OCI-LY3 (cell line): ENCODE measurements around the gene STARD13.

ENCODE experiments used
- H2AFZ ChIP-seq: fragments of 200-600, 300-600 bp; shearing (Covaris generic); 2 replicates; pipeline ENCODE4 v1.6.0; 2014; ENCODE audit warnings: antibody characterized with exemption, low read depth, low read length
- H3K27ac ChIP-seq: fragments of 200-600, 300-600 bp; sonication (generic); 2 replicates; pipeline ENCODE4 v1.5.1; 2014; ENCODE audit warnings: mild to moderate bottlenecking, low read length, moderate library complexity, mixed read lengths
- H3K27me3 ChIP-seq: fragments of 200-600, 300-600 bp; sonication (generic); 2 replicates; pipeline ENCODE4 v1.6.1; 2014; ENCODE audit warnings: low read depth, low read length, mixed read lengths
- H3K36me3 ChIP-seq: fragments of 200-600, 300-600 bp; sonication (generic); replicated peaks from 2 replicates; pipeline ENCODE3; 2014; ENCODE audit warnings: low read depth, low read length, mixed read lengths
- H3K4me1 ChIP-seq: fragments of 300-600, 200-600 bp; sonication (generic); 2 replicates; pipeline ENCODE4 v1.6.1; 2014; ENCODE audit warnings: low read length, mixed read lengths
- H3K4me2 ChIP-seq: fragments of 200-600, 300-600 bp; sonication (generic); 2 replicates; pipeline ENCODE4 v1.6.1; 2014; ENCODE audit warnings: low read length, mixed read lengths
- H3K4me3 ChIP-seq: fragments of 300-600, 200-600 bp; sonication (generic); 2 replicates; pipeline ENCODE4 v1.5.1; 2014; ENCODE audit warnings: antibody characterized with exemption, mild to moderate bottlenecking, low read length, moderate library complexity
- H3K79me2 ChIP-seq: fragments of 300-600, 200-600 bp; shearing (Covaris generic); 2 replicates; pipeline ENCODE4 v1.6.1; 2014; ENCODE audit warnings: mild to moderate bottlenecking, low read length, mixed read lengths
- H3K9ac ChIP-seq: fragments of 300-600, 200-600 bp; shearing (Covaris generic); 2 replicates; pipeline ENCODE4 v1.6.0; 2014; ENCODE audit warnings: mild to moderate bottlenecking, low read length, moderate library complexity
- H3K9me3 ChIP-seq: fragments of 200-600, 300-600 bp; shearing (Covaris generic); 2 replicates; pipeline ENCODE4 v1.6.1; 2014; ENCODE audit warnings: low read length, mixed read lengths; ENCODE audit not compliant: insufficient read depth
- H4K20me1 ChIP-seq: fragments of 200-600, 300-600 bp; sonication (generic); 2 replicates; pipeline ENCODE4 v1.6.1; 2016; ENCODE audit warnings: low read length, mixed read lengths; ENCODE audit not compliant: insufficient read depth
- EZH2phosphoT487 ChIP-seq: fragments of 200-600 bp; shearing (Covaris generic); IDR thresholded peaks from 2 replicates; pipeline ENCODE4 v1.6.1; 2018; ENCODE audit warnings: antibody characterized with exemption, mixed run types, low read depth
- TF ChIP-seq, protein P1 (sequence below): fragments of 200-600, 300-600 bp; sonication (generic); IDR thresholded peaks from 2 replicates; pipeline ENCODE4 v1.5.1; 2014; ENCODE audit warnings: antibody characterized with exemption, low read length, low read depth

Gene STARD13

DNA sequence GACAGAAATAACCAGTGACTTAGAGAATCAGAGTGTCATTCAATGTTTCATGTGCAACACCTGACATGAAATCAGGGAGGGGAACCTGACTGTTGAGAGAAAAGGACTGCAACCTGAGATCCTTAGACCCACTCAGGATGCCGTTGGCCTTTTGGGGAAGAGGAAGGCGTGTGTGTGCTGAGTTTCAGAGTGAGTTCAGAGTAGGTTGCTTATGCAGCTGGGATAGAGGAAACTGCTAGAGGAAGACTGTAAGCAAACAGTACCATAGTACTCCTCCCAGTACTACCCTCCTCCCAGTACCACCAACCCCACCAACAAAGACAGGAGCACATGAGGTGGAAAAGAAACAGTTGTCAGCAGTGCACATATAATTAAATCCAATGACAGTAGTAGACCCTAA lies 205.6 kb downstream of the STARD13 start:
- H3K27me3 ChIP-seq: no peaks in the 10 kb centered on the region
- H3K9me3 ChIP-seq: no peaks in the 10 kb centered on the region
- no peaks in the 10 kb centered on the region for H4K20me1 ChIP-seq
- H3K4me3 ChIP-seq: no peak overlapping the region
- H3K79me2 ChIP-seq: no peaks in the 10 kb centered on the region
- TF ChIP-seq, protein P1, sequence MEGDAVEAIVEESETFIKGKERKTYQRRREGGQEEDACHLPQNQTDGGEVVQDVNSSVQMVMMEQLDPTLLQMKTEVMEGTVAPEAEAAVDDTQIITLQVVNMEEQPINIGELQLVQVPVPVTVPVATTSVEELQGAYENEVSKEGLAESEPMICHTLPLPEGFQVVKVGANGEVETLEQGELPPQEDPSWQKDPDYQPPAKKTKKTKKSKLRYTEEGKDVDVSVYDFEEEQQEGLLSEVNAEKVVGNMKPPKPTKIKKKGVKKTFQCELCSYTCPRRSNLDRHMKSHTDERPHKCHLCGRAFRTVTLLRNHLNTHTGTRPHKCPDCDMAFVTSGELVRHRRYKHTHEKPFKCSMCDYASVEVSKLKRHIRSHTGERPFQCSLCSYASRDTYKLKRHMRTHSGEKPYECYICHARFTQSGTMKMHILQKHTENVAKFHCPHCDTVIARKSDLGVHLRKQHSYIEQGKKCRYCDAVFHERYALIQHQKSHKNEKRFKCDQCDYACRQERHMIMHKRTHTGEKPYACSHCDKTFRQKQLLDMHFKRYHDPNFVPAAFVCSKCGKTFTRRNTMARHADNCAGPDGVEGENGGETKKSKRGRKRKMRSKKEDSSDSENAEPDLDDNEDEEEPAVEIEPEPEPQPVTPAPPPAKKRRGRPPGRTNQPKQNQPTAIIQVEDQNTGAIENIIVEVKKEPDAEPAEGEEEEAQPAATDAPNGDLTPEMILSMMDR: no peak
- TF ChIP-seq EZH2phosphoT487: no peak
- H2AFZ ChIP-seq: no peak overlapping the region
- peaks cover 14% of the 10 kb centered on the region for H3K4me1 ChIP-seq
- H3K36me3 ChIP-seq: no peaks in the 10 kb centered on the region
- H3K9ac ChIP-seq: no peak overlapping the region
- no peak overlapping the region for H3K27ac ChIP-seq
- H3K4me2 ChIP-seq: no peak overlapping the region

DNA sequence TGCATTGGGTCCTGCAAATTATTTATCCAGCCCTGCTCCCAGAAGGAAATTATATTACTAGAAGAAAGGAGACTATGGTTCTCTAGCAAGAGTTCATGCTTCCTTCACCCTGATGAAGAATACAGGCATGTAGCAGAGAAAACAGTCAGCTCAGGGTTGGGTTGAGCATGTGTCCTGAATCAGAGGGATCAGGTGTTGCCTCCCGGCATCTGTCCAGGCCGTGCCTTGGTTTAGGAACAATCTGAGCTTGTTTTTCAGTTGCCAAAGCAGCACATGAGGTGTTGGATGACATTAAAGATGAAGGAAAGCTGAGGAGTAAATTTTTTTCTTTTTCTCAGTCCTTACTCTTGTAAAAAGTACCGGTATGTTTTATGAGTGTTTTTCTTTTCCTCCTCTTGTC lies 207.3 kb downstream of the STARD13 start:
- H3K27me3 ChIP-seq: no peaks in the 10 kb centered on the region
- peaks cover 14% of the 10 kb centered on the region for H3K4me1 ChIP-seq
- H3K36me3 ChIP-seq: no peaks in the 10 kb centered on the region
- no peak overlapping the region for H2AFZ ChIP-seq
- H3K27ac ChIP-seq: no peak overlapping the region
- no peaks in the 10 kb centered on the region for H4K20me1 ChIP-seq
- H3K4me2 ChIP-seq: no peak overlapping the region
- no peak overlapping the region for H3K9ac ChIP-seq
- no peak for TF ChIP-seq EZH2phosphoT487
- TF ChIP-seq, protein P1: no peak
- no peak overlapping the region for H3K4me3 ChIP-seq
- no peaks in the 10 kb centered on the region for H3K79me2 ChIP-seq
- H3K9me3 ChIP-seq: no peaks in the 10 kb centered on the region

DNA sequence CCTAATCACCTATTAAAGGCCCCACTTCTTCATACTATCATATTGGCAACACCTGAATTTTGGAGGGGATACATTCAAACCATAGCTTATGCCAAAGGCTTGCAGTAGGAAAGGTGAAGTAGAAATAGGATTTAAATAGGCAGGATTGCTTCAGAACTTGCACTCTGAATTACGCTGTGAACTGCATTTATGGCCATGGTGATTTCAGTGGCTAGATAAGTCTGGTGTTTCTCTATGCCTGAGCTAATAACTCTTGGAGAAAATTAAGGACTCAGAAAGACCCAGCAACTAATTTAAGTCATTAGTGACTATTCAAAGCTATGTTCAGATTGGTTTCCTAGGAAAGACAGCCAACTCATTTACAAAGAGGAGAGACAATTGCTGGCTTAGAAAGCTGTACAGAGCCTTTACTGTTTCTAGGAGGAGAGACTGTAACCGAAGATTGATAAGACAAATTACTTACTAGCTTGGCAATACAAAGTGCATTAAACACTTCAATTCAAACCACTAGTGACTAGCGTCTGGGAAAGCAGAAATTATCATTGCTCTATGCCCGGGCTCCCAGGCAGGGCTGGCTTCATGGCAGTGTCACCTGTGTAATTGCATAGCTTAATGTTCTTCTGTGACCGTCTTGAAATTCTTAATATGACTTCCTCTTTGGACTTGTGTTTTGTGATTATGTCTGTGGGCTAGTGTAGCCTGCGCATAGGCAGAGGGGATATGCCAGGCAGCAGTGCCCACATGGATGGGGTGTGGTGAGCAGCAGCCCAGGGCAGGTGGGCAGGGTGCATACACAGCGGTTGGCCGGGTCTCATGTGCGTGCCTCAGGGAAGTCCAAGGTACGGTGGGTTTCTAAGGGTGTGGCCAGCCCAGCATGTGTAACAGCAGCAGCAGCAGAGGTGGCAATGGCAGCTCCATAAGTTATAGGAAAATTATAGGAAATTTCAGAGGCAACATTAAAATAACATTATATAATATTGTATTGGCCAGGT lies 209.3 kb downstream of the STARD13 start:
- Histone ChIP-seq H3K27ac (no peak overlapping the region), H4K20me1 (no peaks in the 10 kb centered on the region), H3K4me3 (no peak overlapping the region), H3K9me3 (no peaks in the 10 kb centered on the region), H2AFZ (no peak overlapping the region), H3K79me2 (no peaks in the 10 kb centered on the region), H3K9ac (no peak overlapping the region), H3K27me3 (no peaks in the 10 kb centered on the region), H3K36me3 (no peaks in the 10 kb centered on the region), H3K4me1 (peaks cover 19% of the 10 kb centered on the region), H3K4me2 (no peak overlapping the region)
- TF ChIP-seq, protein P1: no peak
- TF ChIP-seq EZH2phosphoT487: no peak

DNA sequence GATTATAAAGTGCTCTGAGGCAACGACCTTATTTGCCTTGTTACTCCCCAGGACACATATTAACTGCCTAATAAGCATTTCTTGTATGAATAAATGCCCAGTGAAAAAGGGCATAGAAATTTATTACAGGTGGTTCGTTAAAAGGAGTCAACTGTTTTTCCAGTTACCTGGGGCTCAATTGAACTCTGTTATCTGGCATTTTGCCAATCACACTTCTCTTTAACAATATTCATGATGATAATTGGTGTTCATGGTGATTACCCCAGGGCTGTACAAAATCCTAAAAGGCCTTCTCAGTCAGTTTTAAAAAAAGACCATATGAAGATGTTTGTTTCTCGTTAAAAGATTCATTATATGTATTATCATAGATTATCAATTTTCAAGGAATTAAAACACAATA lies 212.2 kb downstream of the STARD13 start:
- no peaks in the 10 kb centered on the region for H3K36me3 ChIP-seq
- H3K9me3 ChIP-seq: no peaks in the 10 kb centered on the region
- no peak overlapping the region for H3K27ac ChIP-seq
- no peak overlapping the region for H3K9ac ChIP-seq
- H3K79me2 ChIP-seq: no peaks in the 10 kb centered on the region
- H3K4me2 ChIP-seq: no peak overlapping the region
- H3K4me1 ChIP-seq: peaks cover 11% of the 10 kb centered on the region
- H3K4me3 ChIP-seq: no peak overlapping the region
- no peaks in the 10 kb centered on the region for H3K27me3 ChIP-seq
- TF ChIP-seq EZH2phosphoT487: no peak
- TF ChIP-seq, protein P1: no peak
- no peak overlapping the region for H2AFZ ChIP-seq
- no peaks in the 10 kb centered on the region for H4K20me1 ChIP-seq
